Upper lobe of right lung (tissue), 1 donor: ENCODE results near the gene SAG. TPM values are rescaled to one million over a fixed set of nuclear protein-coding genes. Genes with fewer than 3 reads are reported as not detected.

Experiments used
- ATAC-seq: fragments of 200-7000 bp; cut with Tn5 transposase; one replicate; pipeline ENCODE4 v1.9.1; 2020; ENCODE audit warnings: mild to moderate bottlenecking, moderate library complexity
- DNase-seq: peaks from one replicate; pipeline ENCODE4 v3.0.0-alpha.2; 2020
- H3K27ac ChIP-seq: fragments of 200-600 bp; one replicate; pipeline ENCODE4 v1.8.0; 2022
- H3K27me3 ChIP-seq: fragments of 200-600 bp; one replicate; pipeline ENCODE4 v1.8.0; 2022; ENCODE audit warnings: mild to moderate bottlenecking
- H3K36me3 ChIP-seq: fragments of 200-600 bp; one replicate; pipeline ENCODE4 v1.8.0; 2022
- H3K4me1 ChIP-seq: fragments of 200-600 bp; one replicate; pipeline ENCODE4 v1.8.0; 2022
- H3K4me3 ChIP-seq: fragments of 200-600 bp; one replicate; pipeline ENCODE4 v1.8.0; 2022; ENCODE audit warnings: mild to moderate bottlenecking
- H3K9me3 ChIP-seq: fragments of 200-600 bp; one replicate; pipeline ENCODE4 v1.8.0; 2022
- CTCF ChIP-seq: fragments of 200-600 bp; IDR thresholded peaks from one replicate; pipeline ENCODE4 v1.8.0; 2022; ENCODE audit warnings: antibody characterized with exemption
- intact Hi-C: fragments of 100-400 bp; cut with DNase I; formaldehyde crosslinking; loops from one replicate; pipeline ENCODE4 v1.11.0; 2022
- total RNA-seq: library from RNA; stranded (reverse); fragmentation: NEBNext Ultra II Directional; extraction: Animal tissue kit (Norgen Biotek cat#: 25700); gene quantifications from one replicate; pipeline ENCODE4 v1.2.1, GENCODE V29; 2021
- donor health status: DM: no; HTN: yes; CAD: no; lungs with severe emphysema.

SAG gene
- total RNA-seq, 1 donor from 2014 or later = not detected

GRCh38 chr2:233338046-233338445, 30.4 kb downstream of the SAG start:
- ATAC-seq (no peak), DNase-seq (peak; percentile 21)
- Histone ChIP-seq H3K4me1 (no peaks in the 10 kb centered on the region), H3K27ac (no peak overlapping the region), H3K27me3 (no peaks in the 10 kb centered on the region), H3K36me3 (no peaks in the 10 kb centered on the region), H3K4me3 (no peak overlapping the region), H3K9me3 (no peaks in the 10 kb centered on the region)
- no peak for TF ChIP-seq CTCF
- intact Hi-C loops = no loop called here

GRCh38 chr2:233338812-233339368, 31.3 kb downstream of the SAG start:
- DNase-seq (no peak), ATAC-seq (no peak)
- Histone ChIP-seq H3K27me3 (no peaks in the 10 kb centered on the region), H3K4me3 (no peak overlapping the region), H3K27ac (no peak overlapping the region), H3K9me3 (no peaks in the 10 kb centered on the region), H3K36me3 (no peaks in the 10 kb centered on the region), H3K4me1 (no peaks in the 10 kb centered on the region)
- intact Hi-C loops = no loop called here
- no peak for TF ChIP-seq CTCF

- ATAC-seq = peak; percentile 79
- TF ChIP-seq CTCF = no peak
- Histone ChIP-seq H3K36me3 (no peaks in the 10 kb centered on the region), H3K4me3 (no peak overlapping the region), H3K27ac (no peak overlapping the region), H3K9me3 (no peaks in the 10 kb centered on the region), H3K27me3 (no peaks in the 10 kb centered on the region), H3K4me1 (no peaks in the 10 kb centered on the region)
- DNase-seq = no peak
- intact Hi-C loops = no loop called here
Measured at GRCh38 chr2:233339427-233339826, 31.8 kb downstream of the SAG start.

- intact Hi-C loops = no loop called here
- Histone ChIP-seq H3K36me3 (no peaks in the 10 kb centered on the region), H3K9me3 (no peaks in the 10 kb centered on the region), H3K27me3 (no peaks in the 10 kb centered on the region), H3K27ac (no peak overlapping the region), H3K4me1 (no peaks in the 10 kb centered on the region), H3K4me3 (no peak overlapping the region)
- DNase-seq (no peak), ATAC-seq (no peak)
- TF ChIP-seq CTCF = no peak
Measured at GRCh38 chr2:233341296-233341695, 33.7 kb downstream of the SAG start.

GRCh38 chr2:233342301-233342700, 34.7 kb downstream of the SAG start:
- no peak for TF ChIP-seq CTCF
- Histone ChIP-seq H3K36me3 (no peaks in the 10 kb centered on the region), H3K4me3 (no peak overlapping the region), H3K27me3 (no peaks in the 10 kb centered on the region), H3K4me1 (no peaks in the 10 kb centered on the region), H3K27ac (no peak overlapping the region), H3K9me3 (no peaks in the 10 kb centered on the region)
- peak; percentile 22 for DNase-seq
- no peak for ATAC-seq
- intact Hi-C loops = no loop called here

GRCh38 chr2:233343171-233343705, 35.6 kb downstream of the SAG start:
- intact Hi-C loops = no loop called here
- Histone ChIP-seq H3K36me3 (no peaks in the 10 kb centered on the region), H3K27ac (no peak overlapping the region), H3K4me1 (no peaks in the 10 kb centered on the region), H3K9me3 (no peaks in the 10 kb centered on the region), H3K27me3 (no peaks in the 10 kb centered on the region), H3K4me3 (no peak overlapping the region)
- DNase-seq (peak; percentile 34), ATAC-seq (no peak)
- TF ChIP-seq CTCF = no peak
